IMR-90 (cell line): ENCODE data around the gene GBF1. TPM values are rescaled to one million over a fixed set of nuclear protein-coding genes. Genes with fewer than 3 reads are reported as not detected.

Source experiments
- ATAC-seq: fragments of 200-7000 bp; cut with Tn5 transposase; 2 replicates; pipeline ENCODE4 v1.9.1; 2020; ENCODE audit warnings: low read depth, mild to moderate bottlenecking, moderate library complexity
- BruUV-seq: library from RNA; stranded (reverse); fragments of 400-500 nt; replicated peaks from 2 replicates; lab custom pipeline; 2021; lab: Mats Ljungman, UMichigan
- CTCF ChIA-PET: fragments of 300-600 bp; formaldehyde crosslinking; extraction: SDS; loops from one replicate; lab custom pipeline; 2021; ENCODE audit warnings: antibody characterized with exemption; lab: Yijun Ruan, JAX
- POLR2A ChIA-PET: fragments of 300-600 bp; sonication (Branson Sonifier 250); formaldehyde crosslinking; loops from one replicate; lab custom pipeline; 2022; ENCODE audit warnings: antibody characterized with exemption; ENCODE audit not compliant: unreplicated experiment; lab: Charles Lee
- DNase-seq: peaks from one replicate; pipeline ENCODE4 v3.0.0; 2013
- H2AFZ ChIP-seq: replicated peaks from 2 replicates; pipeline ENCODE3; 2013; ENCODE audit warnings: low read length, mild to moderate bottlenecking; ENCODE audit not compliant: poor library complexity
- H2AK5ac ChIP-seq: 2 replicates; pipeline ENCODE4 v1.6.1; 2013; ENCODE audit warnings: low read depth, low read length, inconsistent platforms
- H2AK9ac ChIP-seq: replicated peaks from 2 replicates; pipeline ENCODE3; 2013; ENCODE audit warnings: mild to moderate bottlenecking, low read depth, low read length, moderate library complexity; ENCODE audit not compliant: poor library complexity
- H2BK120ac ChIP-seq: 2 replicates; pipeline ENCODE4 v1.6.1; 2013; ENCODE audit warnings: low read depth, low read length, inconsistent platforms
- H2BK15ac ChIP-seq: 3 replicates; pipeline ENCODE4 v1.6.1; 2013; ENCODE audit warnings: low read depth, low read length, inconsistent platforms
- H2BK20ac ChIP-seq: 2 replicates; pipeline ENCODE4 v1.6.1; 2013; ENCODE audit warnings: low read depth, mild to moderate bottlenecking, inconsistent platforms, low read length, moderate library complexity
- H2BK5ac ChIP-seq: 2 replicates; pipeline ENCODE4 v1.6.1; 2013; ENCODE audit warnings: mild to moderate bottlenecking, low read depth, low read length, inconsistent platforms; ENCODE audit not compliant: poor library complexity, severe bottlenecking
- H3K14ac ChIP-seq: replicated peaks from 2 replicates; pipeline ENCODE4 v1.6.1; 2013; ENCODE audit warnings: low read depth, low read length, inconsistent platforms
- H3K18ac ChIP-seq: 2 replicates; pipeline ENCODE4 v1.6.1; 2013; ENCODE audit warnings: low read depth, low read length, control low read depth
- H3K23ac ChIP-seq: 2 replicates; pipeline ENCODE4 v1.6.1; 2013; ENCODE audit warnings: low read depth, low read length, inconsistent platforms
- H3K27ac ChIP-seq: 2 replicates; pipeline ENCODE4 v1.5.1; 2013; ENCODE audit warnings: mild to moderate bottlenecking, control low read depth, low read length; ENCODE audit not compliant: insufficient read depth
- H3K27me3 ChIP-seq: 2 replicates; pipeline ENCODE4 v1.6.1; 2013; ENCODE audit warnings: low read length; ENCODE audit not compliant: control insufficient read depth, insufficient read depth
- H3K36me3 ChIP-seq: 2 replicates; pipeline ENCODE4 v1.6.1; 2013; ENCODE audit warnings: low read length, mixed read lengths; ENCODE audit not compliant: control insufficient read depth, insufficient read depth
- H3K4ac ChIP-seq: 2 replicates; pipeline ENCODE4 v1.6.1; 2013; ENCODE audit warnings: low read depth, low read length, inconsistent platforms
- H3K4me1 ChIP-seq: 2 replicates; pipeline ENCODE4 v1.6.1; 2013; ENCODE audit warnings: low read length, mixed read lengths; ENCODE audit not compliant: control insufficient read depth, insufficient read depth
- H3K4me2 ChIP-seq: 2 replicates; pipeline ENCODE4 v1.6.1; 2013; ENCODE audit warnings: low read depth, mild to moderate bottlenecking, control low read depth, low read length, moderate library complexity
- H3K4me3 ChIP-seq: 2 replicates; pipeline ENCODE4 v1.5.1; 2013; ENCODE audit warnings: low read depth, mild to moderate bottlenecking, control low read depth, low read length, moderate library complexity; ENCODE audit not compliant: insufficient read depth
- H3K56ac ChIP-seq: 2 replicates; pipeline ENCODE4 v1.6.1; 2013; ENCODE audit warnings: low read length, inconsistent platforms; ENCODE audit not compliant: insufficient read depth; ENCODE audit errors: extremely low read depth
- H3K79me1 ChIP-seq, 2 experiments: 2 replicates each; pipeline ENCODE4 v1.6.1; 2013; ENCODE audit warnings: low read length in 2 of 2, inconsistent platforms in 1 of 2, low read depth in 1 of 2
- H3K9ac ChIP-seq: 2 replicates; pipeline ENCODE4 v1.6.1; 2013; ENCODE audit warnings: low read depth, low read length, control low read depth
- H3K9me1 ChIP-seq: 2 replicates; pipeline ENCODE4 v1.6.1; 2013; ENCODE audit warnings: low read length, inconsistent platforms; ENCODE audit not compliant: insufficient read depth
- H3K9me3 ChIP-seq: 2 replicates; pipeline ENCODE4 v1.6.1; 2013; ENCODE audit warnings: low read length; ENCODE audit not compliant: control insufficient read depth, insufficient read depth
- H4K20me1 ChIP-seq: 2 replicates; pipeline ENCODE4 v1.6.1; 2013; ENCODE audit warnings: low read length, inconsistent platforms; ENCODE audit not compliant: insufficient read depth
- H4K5ac ChIP-seq: 2 replicates; pipeline ENCODE4 v1.6.1; 2013; ENCODE audit warnings: mild to moderate bottlenecking, low read depth, low read length, control low read depth
- H4K8ac ChIP-seq, 2 experiments: 2 replicates each; pipeline ENCODE4 v1.6.1; 2013; ENCODE audit warnings: low read depth in 2 of 2, low read length in 2 of 2, control low read depth in 1 of 2, inconsistent platforms in 1 of 2
- H4K91ac ChIP-seq: 2 replicates; pipeline ENCODE4 v1.6.1; 2013; ENCODE audit warnings: low read depth, low read length, inconsistent platforms; ENCODE audit not compliant: insufficient read depth
- BHLHE40 ChIP-seq: fragments of 150-350 bp; IDR thresholded peaks from 2 replicates; pipeline ENCODE4 v1.6.1; 2016; ENCODE audit warnings: mild to moderate bottlenecking, low read depth, low read length
- MXI1 ChIP-seq: IDR thresholded peaks from 2 replicates; pipeline ENCODE4 v1.6.1; 2012; ENCODE audit warnings: low read depth, mild to moderate bottlenecking, low read length, moderate library complexity, borderline replicate concordance
- NFE2L2 ChIP-seq: fragments of 150-350 bp; IDR thresholded peaks from 2 replicates; pipeline ENCODE4 v1.6.1; 2016; ENCODE audit warnings: low read depth, mild to moderate bottlenecking, low read length
- RCOR1 ChIP-seq: IDR thresholded peaks from 2 replicates; pipeline ENCODE4 v1.6.1; 2012; ENCODE audit warnings: mild to moderate bottlenecking, low read length, improper control_type of control experiment; ENCODE audit not compliant: insufficient replicate concordance
- RFX5 ChIP-seq: IDR thresholded peaks from 2 replicates; pipeline ENCODE4 v1.8.0; 2012; ENCODE audit warnings: low read depth, mild to moderate bottlenecking, low read length, moderate library complexity
- dilution Hi-C: fragments of 300-500 bp; cut with HindIII; formaldehyde crosslinking; loops from one replicate; pipeline ENCODE4 v1.14.3; 2018; ENCODE audit warnings: low sequenced_read_pairs; ENCODE audit not compliant: unreplicated experiment
- in situ Hi-C: fragments of 300-500 bp; cut with MboI; formaldehyde crosslinking; loops from 3 replicates; pipeline ENCODE4 v1.14.3; 2019; ENCODE audit warnings: low sequenced_read_pairs, inconsistent platforms, mixed read lengths
- intact Hi-C: fragments of 100-400 bp; cut with micrococcal nuclease; formaldehyde crosslinking; loops from 2 replicates; pipeline ENCODE4 v1.10.0; 2022
- polyA plus RNA-seq, 3 experiments: library from polyadenylated mRNA; depleted of rRNA; stranded (reverse); fragments of >200 nt; gene quantifications; 2 replicates each; pipeline ENCODE4 v1.2.3, GENCODE V29; 2012; ENCODE audit warnings: low replicate concordance in 1 of 3
- total RNA-seq: library from RNA; depleted of rRNA; stranded (reverse); fragments of >200 nt; gene quantifications from 2 replicates; pipeline ENCODE4 v1.2.3, GENCODE V29; 2012

The GBF1 gene
- total and polyA plus RNA-seq, 2 of the 4 experiments (the other 2 are of a cell fraction), result 38.7 to 40.1 TPM

- no peak overlapping the region for H2BK15ac ChIP-seq
- H3K56ac ChIP-seq, result no peak overlapping the region
- dilution Hi-C loops, result no loop called here
- H3K4me3 ChIP-seq, result no peak overlapping the region
- H2AK5ac ChIP-seq, result no peak overlapping the region
- CTCF ChIA-PET, result interaction anchor here (1.2 kb wide), 1 partner anchor 51 kb away, joined by 4 read pairs; no protein-coding TSS in a partner anchor
- no peak for ATAC-seq
- H3K27me3 ChIP-seq, result peaks cover 7% of the 10 kb centered on the region; the same call in 1 of the 2 replicates
- no peaks in the 10 kb centered on the region for H3K79me1 ChIP-seq
- TF ChIP-seq RFX5 (no peak), NFE2L2 (no peak), MXI1 (no peak), RCOR1 (no peak), BHLHE40 (no peak)
- no TSS peak for BruUV-seq
- H3K4me1 ChIP-seq, result peaks cover 2% of the 10 kb centered on the region
- no peak overlapping the region for H4K8ac ChIP-seq
- no peak overlapping the region for H2BK5ac ChIP-seq
- POLR2A ChIA-PET, result no interaction called here
- no peak overlapping the region for H3K4me2 ChIP-seq
- no peak overlapping the region for H3K23ac ChIP-seq
- H4K91ac ChIP-seq, result no peak overlapping the region
- H2BK120ac ChIP-seq, result no peak overlapping the region
- H3K9me1 ChIP-seq, result 0 out of 2 replicates have a peak, but pooled peaks cover under 1% of the 10 kb centered on the region
- H3K18ac ChIP-seq, result no peak overlapping the region
- intact Hi-C loops, result loop anchor here (5.0 to 10.0 kb wide), 2 partner anchors 33 to 364 kb away; no protein-coding TSS in a partner anchor
- no peaks in the 10 kb centered on the region for H4K20me1 ChIP-seq
- H3K27ac ChIP-seq, result no peak overlapping the region
- H4K5ac ChIP-seq, result no peak overlapping the region
- no peaks in the 10 kb centered on the region for H3K36me3 ChIP-seq
- H3K9me3 ChIP-seq, result no peaks in the 10 kb centered on the region
- no peak for DNase-seq
- no peak overlapping the region for H2AK9ac ChIP-seq
- no peak overlapping the region for H3K9ac ChIP-seq
- H2AFZ ChIP-seq, result no peak overlapping the region
- in situ Hi-C loops, result loop anchor here (10.0 kb wide), 1 partner anchor 264 kb away; no protein-coding TSS in a partner anchor
- H3K4ac ChIP-seq, result no peak overlapping the region
- no peak overlapping the region for H2BK20ac ChIP-seq
- H3K14ac ChIP-seq, result no peak overlapping the region
These were observed 24.7 kb upstream of the GBF1 start for GRCh38 chr10:102220612-102221011.
